ENCODE results near the gene ABCD2.
"Not testable (repeated sequence)": the region's sequence is repeated elsewhere in the genome, so short reads cannot be mapped to it uniquely, and the experiment has no call there.

Gene ABCD2

DNA sequence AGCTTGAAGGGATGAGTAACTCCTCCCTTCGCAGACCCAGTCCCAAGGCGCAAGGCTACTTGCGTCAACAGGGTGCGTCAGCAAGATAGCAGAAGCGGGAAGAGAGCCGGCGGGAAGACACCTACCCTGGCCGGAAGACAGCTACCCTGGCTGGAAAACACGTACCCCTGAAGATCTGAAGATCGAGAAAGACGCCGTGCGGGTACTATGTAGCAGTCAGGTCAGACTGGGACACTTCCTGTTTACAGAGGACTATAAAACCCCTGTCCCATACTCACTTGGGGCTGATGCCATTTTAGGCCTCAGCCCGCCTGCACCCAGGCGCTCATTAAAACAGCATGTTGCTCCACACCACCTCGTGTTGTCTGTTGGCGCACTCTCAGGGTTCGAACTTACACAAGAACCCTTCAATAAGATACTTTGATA, 80.9 kb downstream of the ABCD2 start:
- no peak for DNase-seq (ENCODE audit: low read depth, low spot score)

DNA sequence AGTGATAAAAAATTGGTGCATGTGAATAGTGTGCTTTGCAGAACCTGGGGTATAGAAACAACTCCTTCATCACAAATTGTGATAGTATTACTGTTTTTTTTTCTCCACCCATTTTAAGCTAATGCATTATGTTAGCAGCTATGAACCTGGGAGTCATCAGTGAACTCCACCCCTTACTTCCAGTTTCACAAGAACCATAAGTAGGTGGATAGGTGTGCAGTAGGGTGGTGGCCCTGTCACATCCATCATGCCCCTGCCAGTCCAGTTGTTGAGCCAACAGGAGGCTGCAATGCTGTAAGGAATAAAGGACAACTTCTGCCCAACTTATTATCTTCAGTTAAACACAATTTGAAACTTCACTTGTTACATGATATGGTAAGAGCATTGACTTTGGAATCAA, 85.7 kb downstream of the ABCD2 start:
- no peak for DNase-seq (ENCODE audit: low read depth, low spot score)

DNA sequence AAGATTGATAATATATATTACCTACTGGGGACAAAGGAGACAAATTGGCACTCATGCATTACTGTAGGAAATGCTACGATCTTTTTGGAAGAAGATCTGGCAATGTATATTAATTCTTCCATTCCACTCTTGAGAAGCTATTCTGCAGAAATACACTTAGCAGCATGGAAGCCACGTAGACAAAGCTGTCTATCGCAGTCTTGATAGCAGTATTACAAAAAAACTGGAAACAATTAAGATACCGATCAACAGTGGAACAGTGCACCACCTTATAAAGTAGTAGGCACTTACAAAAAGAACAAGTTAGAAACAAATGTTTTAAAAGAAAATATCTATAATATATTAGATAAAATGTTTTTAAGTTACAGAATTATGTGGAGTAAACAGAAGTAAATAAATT, 87.2 kb downstream of the ABCD2 start:
- no peak for DNase-seq (ENCODE audit: low read depth, low spot score)

DNA sequence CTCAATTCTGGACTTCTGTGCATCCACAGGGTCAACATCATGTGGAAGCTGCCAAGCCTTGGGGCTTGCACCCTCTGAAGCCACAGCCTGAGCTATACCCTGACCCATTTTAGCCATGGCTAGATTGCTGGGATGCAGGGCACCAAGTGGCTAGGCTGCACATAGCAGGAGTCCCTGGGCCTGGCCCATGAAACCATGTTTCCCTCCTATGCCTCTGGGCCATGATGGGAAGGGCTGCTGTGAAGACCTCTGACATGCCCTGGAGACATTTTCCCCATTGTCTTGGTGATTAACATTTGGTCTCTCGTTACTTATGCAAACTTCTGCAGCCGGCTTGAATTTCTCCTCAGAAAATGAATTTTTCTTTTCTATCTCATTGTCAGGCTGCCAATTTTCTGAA, 92.6 kb downstream of the ABCD2 start:
- no peak for DNase-seq (ENCODE audit: low read depth, low spot score)

DNA sequence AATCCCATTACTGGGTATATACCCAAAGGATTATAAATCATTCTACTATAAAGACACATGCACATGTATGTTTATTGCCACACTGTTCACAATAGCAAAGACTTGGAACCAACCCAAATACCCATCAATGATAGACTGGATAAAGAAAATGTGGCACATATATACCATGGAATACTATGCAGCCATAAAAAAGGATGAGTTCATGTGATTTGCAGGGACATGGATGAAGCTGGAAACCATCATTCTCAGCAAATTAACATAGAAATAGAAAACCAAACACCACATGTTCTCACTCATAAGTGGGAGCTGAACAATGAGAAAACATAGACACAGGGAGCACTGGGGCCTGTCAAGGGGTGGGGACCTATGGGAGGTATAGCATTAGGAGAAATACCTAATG, 97.4 kb downstream of the ABCD2 start:
- DNase-seq (ENCODE audit: low read depth, low spot score) = not testable (repeated sequence)

DNA sequence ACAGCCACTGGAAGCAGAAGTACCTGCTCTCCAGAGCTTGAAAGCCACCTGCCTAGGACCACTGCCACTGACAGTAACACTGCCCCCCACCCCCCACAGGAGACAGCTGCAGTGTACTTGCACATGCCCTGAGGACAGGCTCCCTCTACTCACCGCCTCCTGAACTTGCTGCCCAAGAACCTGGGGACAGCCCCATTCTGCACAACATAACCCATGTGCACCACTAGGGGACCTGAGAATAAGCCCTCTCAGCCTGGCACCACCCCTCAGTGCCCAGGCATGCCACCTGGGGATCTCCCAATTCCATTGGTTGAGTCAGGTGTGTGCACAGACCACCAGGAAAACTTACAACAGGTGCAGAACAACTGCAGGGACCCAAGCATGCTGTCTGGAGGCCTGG, 109.6 kb downstream of the ABCD2 start:
- DNase-seq (ENCODE audit: low read depth, low spot score) = no peak

DNA sequence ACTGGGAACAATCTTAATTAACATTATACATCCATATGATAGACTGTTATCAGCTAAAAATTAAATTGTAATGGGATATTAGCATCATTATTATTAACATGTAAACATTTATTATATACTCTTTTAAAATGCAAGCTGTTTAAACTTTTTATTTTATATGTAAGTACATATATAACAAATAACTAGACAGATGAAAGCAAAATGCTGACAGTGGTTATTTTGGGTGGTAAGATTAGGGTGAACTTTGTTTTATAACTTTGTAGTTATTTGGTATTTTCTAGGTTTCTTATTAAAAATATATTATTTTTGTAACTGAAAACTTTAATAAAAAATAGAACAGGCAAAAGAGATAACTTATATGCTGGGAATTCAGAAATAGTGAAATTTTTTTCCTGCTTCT, 114.0 kb downstream of the ABCD2 start:
- no peak for DNase-seq (ENCODE audit: low read depth, low spot score)

DNA sequence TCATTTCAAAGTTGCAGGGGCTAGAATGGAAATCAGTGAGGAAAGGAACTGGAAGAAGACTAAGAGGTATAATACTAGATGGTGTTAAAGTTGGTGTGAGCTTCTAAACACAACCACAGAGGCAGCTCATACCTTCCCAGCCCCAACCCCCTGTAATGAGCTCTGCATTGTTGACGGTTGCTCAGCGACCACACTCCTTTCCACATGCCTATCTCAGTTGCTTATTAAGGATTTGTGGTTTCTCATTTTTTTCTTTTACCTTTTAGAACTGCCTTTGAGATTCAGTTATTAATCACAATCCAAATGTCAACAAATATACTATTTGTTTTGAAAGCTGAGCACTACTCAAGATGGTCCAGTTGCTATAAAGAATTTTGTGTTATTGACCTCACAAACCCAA, 114.6 kb downstream of the ABCD2 start:
- DNase-seq (ENCODE audit: low read depth, low spot score) = no peak

DNA sequence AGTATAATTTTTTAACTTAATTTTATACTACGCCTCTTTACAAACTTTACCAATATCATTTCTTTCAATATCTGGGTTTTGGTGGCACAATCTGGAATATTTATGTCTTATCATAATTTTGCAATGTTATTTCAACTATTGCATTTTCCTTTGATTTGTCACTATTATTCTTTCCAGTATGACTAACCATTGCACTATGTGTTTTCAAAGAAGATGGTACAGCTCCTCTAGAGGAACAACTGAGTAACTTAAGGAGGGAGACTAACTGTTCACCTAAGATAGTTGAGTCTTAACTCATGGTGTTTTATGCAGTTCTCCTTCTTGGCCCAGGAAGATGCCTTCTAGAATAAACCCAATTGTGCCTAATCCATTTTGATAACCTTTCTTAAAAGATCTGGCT, 116.2 kb downstream of the ABCD2 start:
- no peak for DNase-seq (ENCODE audit: low read depth, low spot score)

DNA sequence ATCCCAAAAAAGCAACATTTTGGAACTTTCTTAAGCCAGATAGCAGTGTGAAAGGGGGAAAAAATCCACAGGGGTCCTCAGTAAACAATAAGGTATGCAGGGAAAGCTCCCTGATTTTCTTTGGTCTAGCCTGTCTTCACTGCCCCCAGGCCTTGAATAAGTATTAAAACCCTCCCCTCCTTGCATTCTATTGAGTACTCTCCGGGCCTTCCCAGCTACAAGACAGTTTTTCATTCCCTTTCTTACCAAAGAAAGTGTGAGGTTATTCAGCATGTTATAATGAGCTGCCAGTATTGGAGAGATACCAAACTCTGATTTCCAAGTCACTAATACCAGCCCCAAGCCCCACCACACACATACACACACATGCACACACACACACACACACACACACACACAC, 116.9 kb downstream of the ABCD2 start:
- DNase-seq (ENCODE audit: low read depth, low spot score) = no peak

Data from smooth muscle cell of the brain vasculature (primary cell).